ENCODE results near the gene TAGLN3.

TAGLN3 gene

DNA sequence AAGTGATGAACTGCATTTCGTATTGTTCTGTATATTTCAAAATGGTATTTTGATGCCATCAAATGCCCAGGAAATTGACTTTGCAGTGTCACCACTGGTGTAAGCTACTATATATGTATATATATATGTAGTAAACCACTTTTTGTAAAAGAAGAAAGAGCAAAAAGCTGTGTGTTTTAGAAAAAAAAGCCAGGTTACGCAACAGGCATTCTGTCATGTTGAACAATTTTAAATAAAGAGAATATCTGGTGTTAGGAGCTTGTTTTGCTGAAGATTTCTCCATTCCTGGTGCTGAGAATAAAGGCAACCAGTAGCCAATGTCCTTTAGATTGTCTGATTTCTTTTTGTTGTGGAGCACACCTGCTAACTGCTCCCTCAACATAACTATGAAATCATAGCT, 23.6 kb upstream of the TAGLN3 start:
- ChIA-PET CTCF (no interaction called here), POLR2A (ENCODE audit: low non-redundant PET) (no interaction called here)
- TF ChIP-seq, protein P1, sequence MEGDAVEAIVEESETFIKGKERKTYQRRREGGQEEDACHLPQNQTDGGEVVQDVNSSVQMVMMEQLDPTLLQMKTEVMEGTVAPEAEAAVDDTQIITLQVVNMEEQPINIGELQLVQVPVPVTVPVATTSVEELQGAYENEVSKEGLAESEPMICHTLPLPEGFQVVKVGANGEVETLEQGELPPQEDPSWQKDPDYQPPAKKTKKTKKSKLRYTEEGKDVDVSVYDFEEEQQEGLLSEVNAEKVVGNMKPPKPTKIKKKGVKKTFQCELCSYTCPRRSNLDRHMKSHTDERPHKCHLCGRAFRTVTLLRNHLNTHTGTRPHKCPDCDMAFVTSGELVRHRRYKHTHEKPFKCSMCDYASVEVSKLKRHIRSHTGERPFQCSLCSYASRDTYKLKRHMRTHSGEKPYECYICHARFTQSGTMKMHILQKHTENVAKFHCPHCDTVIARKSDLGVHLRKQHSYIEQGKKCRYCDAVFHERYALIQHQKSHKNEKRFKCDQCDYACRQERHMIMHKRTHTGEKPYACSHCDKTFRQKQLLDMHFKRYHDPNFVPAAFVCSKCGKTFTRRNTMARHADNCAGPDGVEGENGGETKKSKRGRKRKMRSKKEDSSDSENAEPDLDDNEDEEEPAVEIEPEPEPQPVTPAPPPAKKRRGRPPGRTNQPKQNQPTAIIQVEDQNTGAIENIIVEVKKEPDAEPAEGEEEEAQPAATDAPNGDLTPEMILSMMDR (conservative IDR thresholded peaks at IDR 0.05; ENCODE audit: low read depth) = no peak
- no peak for DNase-seq (ENCODE audit: low spot score)
- H3K27ac ChIP-seq = no peak overlapping the region

DNA sequence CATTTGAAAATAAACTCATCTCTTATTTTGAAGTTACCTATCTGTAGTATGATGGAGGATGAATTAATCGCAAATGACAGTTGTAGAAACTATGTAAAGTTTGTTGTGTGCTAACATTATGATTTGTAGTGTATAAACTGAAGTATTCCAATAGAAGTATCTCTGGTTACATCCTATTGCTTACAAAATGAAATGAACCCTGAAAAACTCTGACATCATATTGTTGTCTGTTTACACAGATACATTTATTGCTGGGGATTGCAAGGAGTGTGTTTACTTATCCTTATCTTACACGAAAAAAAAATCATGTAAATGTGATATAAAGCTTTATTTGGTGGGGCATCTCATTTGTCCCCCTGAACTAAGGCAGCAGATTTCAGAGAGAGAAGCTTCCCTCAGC, 22.5 kb upstream of the TAGLN3 start:
- no peak for DNase-seq (ENCODE audit: low spot score)
- ChIA-PET POLR2A (ENCODE audit: low non-redundant PET) (no interaction called here), CTCF (no interaction called here)
- H3K27ac ChIP-seq = no peak overlapping the region
- TF ChIP-seq, protein P1 (conservative IDR thresholded peaks at IDR 0.05; ENCODE audit: low read depth) = no peak

DNA sequence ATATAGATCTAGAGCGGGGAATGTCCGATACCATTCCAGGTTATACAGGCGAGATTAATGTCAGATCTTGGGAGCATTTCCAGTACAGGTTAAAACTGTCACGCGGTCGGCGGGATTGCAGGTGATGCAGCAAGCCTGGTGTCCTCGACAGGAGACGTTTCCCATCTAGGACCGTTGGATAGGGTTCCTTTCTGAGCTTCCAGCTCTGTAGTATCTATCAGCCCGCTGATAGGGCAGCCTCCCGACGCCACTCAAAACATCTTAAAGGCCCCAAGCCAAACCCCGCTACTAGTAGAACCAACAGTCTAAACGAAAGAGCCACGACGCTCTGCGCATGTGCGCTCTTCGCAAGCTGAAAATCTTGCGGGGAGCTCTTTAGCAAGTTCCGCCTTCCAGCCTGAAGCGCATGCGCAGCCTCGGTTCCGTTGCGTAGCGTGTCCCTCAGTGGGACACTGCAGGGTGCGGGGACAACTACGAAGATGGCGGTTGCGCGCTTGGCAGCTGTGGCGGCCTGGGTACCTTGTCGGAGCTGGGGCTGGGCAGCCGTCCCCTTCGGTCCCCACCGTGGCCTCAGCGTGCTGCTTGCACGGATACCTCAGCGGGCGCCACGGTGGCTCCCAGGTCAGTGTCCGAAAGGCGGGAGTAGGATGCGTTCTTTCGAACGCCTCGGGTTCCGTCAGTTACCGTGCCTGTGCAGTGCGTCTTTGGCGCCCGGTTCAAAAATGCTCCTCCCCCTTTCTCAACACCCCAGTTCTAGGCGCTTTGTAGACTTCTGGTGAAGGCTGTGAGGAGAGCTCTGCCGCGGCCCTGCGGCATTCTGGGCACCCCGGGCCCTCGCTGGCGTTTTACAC, 19.9 kb upstream of the TAGLN3 start, which contains the start of gene ABHD10:
ABHD10 (plus strand) TSS at position 444 of the 851 bp plus-strand sequence; CDS start at position 480, 36 bp downstream.
- H3K27ac ChIP-seq = peak within 1 kb of the TSS; percentile 82
- DNase-seq (ENCODE audit: low spot score) = peak; percentile 91
- ChIA-PET CTCF (interaction anchor here (0.6 to 3.1 kb wide), 3 partner anchors 12 to 256 kb away, joined by 4 to 6 read pairs (median 5); no protein-coding TSS in a partner anchor), POLR2A (ENCODE audit: low non-redundant PET) (interaction anchor here (0.7 kb wide), 1 partner anchor 127 kb away, joined by 3 read pairs; no protein-coding TSS in a partner anchor)
- TF ChIP-seq, protein P1 (conservative IDR thresholded peaks at IDR 0.05; ENCODE audit: low read depth) = no peak

DNA sequence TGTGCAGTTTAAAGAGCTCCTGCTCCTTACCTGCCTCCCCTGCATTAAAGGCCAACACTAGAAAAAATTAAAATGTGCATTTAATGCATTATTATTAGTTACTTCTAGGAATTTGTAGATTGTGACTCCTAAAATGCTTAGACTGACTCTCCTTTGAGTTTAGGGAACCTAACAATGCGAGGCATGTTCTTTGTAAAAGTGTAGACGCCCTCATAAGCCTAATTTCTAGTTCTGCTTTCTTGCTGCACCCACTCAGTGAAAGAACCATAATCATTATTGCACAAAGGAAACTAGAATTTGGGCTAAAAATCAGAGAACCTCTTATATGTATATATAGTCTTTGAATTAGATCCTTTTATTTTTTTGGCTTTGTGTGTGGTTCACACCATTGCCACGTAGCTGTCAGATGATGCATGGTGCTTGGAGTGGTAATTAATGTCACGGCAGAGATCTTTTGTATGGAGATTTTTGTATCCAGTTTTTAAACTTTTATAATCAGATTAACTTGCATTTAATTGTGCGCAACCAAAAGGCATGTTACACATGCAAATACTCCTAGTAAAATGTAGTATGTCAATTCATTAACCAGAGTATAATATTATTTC, 19.2 kb upstream of the TAGLN3 start:
- DNase-seq (ENCODE audit: low spot score) = no peak
- CTCF ChIA-PET = interaction anchor here (0.6 to 3.1 kb wide), 4 partner anchors 12 to 316 kb away, joined by 3 to 6 read pairs (median 4); no protein-coding TSS in a partner anchor
- peak overlapping the region; percentile 82 for H3K27ac ChIP-seq
- TF ChIP-seq, protein P1 (conservative IDR thresholded peaks at IDR 0.05; ENCODE audit: low read depth) = no peak
- POLR2A ChIA-PET (ENCODE audit: low non-redundant PET) = no interaction called here

DNA sequence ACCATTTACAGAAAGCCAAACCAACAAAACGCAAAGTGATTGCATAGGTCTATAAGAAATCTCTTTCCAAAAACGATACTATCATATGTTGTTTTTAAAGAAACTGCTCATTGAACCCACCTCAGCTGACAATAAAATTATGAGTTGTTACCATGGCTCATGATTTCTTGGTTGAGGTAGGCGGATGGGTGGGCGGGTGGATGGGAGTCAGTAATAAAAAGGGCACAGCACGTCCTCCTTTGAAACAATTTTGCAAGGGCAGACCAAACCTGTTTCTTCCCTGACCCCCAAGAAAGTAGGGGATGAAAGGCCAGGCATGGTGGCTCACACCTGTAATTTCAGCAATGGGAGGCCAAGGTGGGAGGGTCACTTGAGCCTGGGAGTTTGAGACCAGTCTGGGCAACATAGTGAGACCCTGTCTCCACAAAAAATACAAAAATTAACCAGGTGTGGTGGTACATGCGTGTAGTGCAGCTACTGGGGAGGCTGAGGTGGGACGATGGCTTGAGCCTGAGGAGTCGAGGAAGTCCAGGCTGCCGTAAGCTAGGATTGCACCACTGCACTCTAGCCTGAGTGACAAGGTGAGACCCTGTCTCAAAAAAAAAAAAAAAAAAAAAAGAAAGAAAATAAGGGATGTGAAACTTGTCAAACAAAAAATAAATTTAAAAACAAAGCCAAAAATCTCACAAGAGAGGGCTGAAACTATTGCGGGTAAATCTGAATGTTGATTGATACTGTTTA, 17.8 kb upstream of the TAGLN3 start:
- no peak for DNase-seq (ENCODE audit: low spot score)
- ChIA-PET CTCF (interaction anchor here (3.1 kb wide), 1 partner anchor 14 kb away, joined by 6 read pairs; no protein-coding TSS in a partner anchor), POLR2A (ENCODE audit: low non-redundant PET) (interaction anchor here (0.7 kb wide), 1 partner anchor 32 kb away, joined by 6 read pairs; no protein-coding TSS in a partner anchor)
- no peak overlapping the region for H3K27ac ChIP-seq
- TF ChIP-seq, protein P1 (conservative IDR thresholded peaks at IDR 0.05; ENCODE audit: low read depth) = no peak

DNA sequence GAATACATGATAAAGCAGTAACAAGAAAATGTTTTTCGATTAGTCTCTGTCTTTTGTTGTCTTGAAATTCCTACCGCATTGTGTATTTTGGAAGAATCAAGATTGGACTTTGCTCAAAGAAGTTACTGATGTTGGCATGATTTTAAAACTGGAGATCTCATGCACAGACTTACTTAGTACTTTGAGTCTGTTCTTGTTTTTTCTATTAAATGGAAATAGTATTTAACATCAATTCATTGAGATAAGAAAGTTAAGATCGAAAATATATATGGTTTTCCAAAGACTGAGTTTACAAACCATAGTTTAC, 17.3 kb upstream of the TAGLN3 start:
- no peak for DNase-seq (ENCODE audit: low spot score)
- TF ChIP-seq, protein P1 (conservative IDR thresholded peaks at IDR 0.05; ENCODE audit: low read depth) = no peak
- ChIA-PET CTCF (no interaction called here), POLR2A (ENCODE audit: low non-redundant PET) (no interaction called here)
- no peak overlapping the region for H3K27ac ChIP-seq
